ENCODE data around the gene CYP2J2. TPM values are rescaled to one million over a fixed set of nuclear protein-coding genes. Genes with fewer than 3 reads are reported as not detected.

CYP2J2 gene, protein sequence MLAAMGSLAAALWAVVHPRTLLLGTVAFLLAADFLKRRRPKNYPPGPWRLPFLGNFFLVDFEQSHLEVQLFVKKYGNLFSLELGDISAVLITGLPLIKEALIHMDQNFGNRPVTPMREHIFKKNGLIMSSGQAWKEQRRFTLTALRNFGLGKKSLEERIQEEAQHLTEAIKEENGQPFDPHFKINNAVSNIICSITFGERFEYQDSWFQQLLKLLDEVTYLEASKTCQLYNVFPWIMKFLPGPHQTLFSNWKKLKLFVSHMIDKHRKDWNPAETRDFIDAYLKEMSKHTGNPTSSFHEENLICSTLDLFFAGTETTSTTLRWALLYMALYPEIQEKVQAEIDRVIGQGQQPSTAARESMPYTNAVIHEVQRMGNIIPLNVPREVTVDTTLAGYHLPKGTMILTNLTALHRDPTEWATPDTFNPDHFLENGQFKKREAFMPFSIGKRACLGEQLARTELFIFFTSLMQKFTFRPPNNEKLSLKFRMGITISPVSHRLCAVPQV
- total RNA-seq (0.34 and 0.41 TPM in 2 replicates), polyA plus RNA-seq (0.37 and 0.91 TPM in 2 replicates), polyA minus RNA-seq (0.36 and 0.43 TPM in 2 replicates)
- total RNA-seq (2013): 2.1 TPM

GRCh38 chr1:59926381-59927123 is at the start of gene CYP2J2:
CYP2J2 (minus strand) TSS chr1:59926773; CDS start chr1:59926746, 27 bp downstream.
- no peaks in the 10 kb centered on the region for H3K36me3 ChIP-seq (replicated peaks in 1 of 2; ENCODE audit: control extremely low read depth in 1 of 2, control insufficient read depth in 1 of 2, extremely low read depth in 1 of 2, insufficient read depth in 2 of 2, low read length in 1 of 2)
- peak within 1 kb of the TSS; percentile 79 for H3K4me2 ChIP-seq (replicated peaks; ENCODE audit: low read depth, low read length, poor library complexity, severe bottlenecking)
- peak; percentile 30 for DNase-seq
- peak within 1 kb of the TSS in 1 of 2 donors; percentile 55 for H3K27ac ChIP-seq (ENCODE audit: low read length in 2 of 2)
- H3K9me3 ChIP-seq (ENCODE audit: control extremely low read depth in 1 of 3, control insufficient read depth in 2 of 3, insufficient read depth in 1 of 3, low read length in 2 of 3): peaks cover 0 to 4% (median 1%) of the 10 kb centered on the region in 3 donors
- H2AFZ ChIP-seq (ENCODE audit: insufficient read depth, low read depth, low read length, poor library complexity, severe bottlenecking): peak within 1 kb of the TSS; percentile 94
- peak within 1 kb of the TSS; percentile 46 to 86 (median 71) for H3K4me3 ChIP-seq (ENCODE audit: control extremely low read depth in 1 of 5, extremely low read depth in 1 of 5, insufficient read depth in 1 of 5, low read depth in 2 of 5, low read length in 4 of 5)
- peak within 1 kb of the TSS; percentile 47 for H3K27ac Mint-ChIP-seq
- H3K27me3 ChIP-seq (replicated peaks in 1 of 4; ENCODE audit: control extremely low read depth in 1 of 4, control insufficient read depth in 3 of 4, insufficient read depth in 4 of 4, low read length in 3 of 4): peaks cover 0 to 15% (median 5%) of the 10 kb centered on the region in 4 experiments
- H3K4me1 Mint-ChIP-seq: peaks cover 17% of the 10 kb centered on the region
- peaks cover 10% of the 10 kb centered on the region in 2 donors for H3K4me1 ChIP-seq (ENCODE audit: control insufficient read depth in 2 of 2, insufficient read depth in 2 of 2, low read length in 2 of 2)
- ATAC-seq (ENCODE audit: low read depth): peak; percentile 68
- WGBS (ENCODE audit: insufficient coverage): 2% methylated on average over 38 of the region's 42 CpGs
- peaks cover 31% of the 10 kb centered on the region for H3K27me3 Mint-ChIP-seq
- CTCF ChIA-PET: interaction anchor here (1.0 kb wide), 1 partner anchor 21 kb away, joined by 3 read pairs; no protein-coding TSS in a partner anchor
- no peaks in the 10 kb centered on the region for H4K20me1 ChIP-seq (ENCODE audit: control insufficient read depth, insufficient read depth, low read length, poor library complexity, severe bottlenecking)
- H3K4me3 Mint-ChIP-seq: peak within 1 kb of the TSS; percentile 95
- no peak for TF ChIP-seq EZH2 (IDR thresholded peaks at IDR 0.05; ENCODE audit: borderline replicate concordance, insufficient read depth, low read depth, low read length, poor library complexity, severe bottlenecking)
- TF ChIP-seq, protein P1, sequence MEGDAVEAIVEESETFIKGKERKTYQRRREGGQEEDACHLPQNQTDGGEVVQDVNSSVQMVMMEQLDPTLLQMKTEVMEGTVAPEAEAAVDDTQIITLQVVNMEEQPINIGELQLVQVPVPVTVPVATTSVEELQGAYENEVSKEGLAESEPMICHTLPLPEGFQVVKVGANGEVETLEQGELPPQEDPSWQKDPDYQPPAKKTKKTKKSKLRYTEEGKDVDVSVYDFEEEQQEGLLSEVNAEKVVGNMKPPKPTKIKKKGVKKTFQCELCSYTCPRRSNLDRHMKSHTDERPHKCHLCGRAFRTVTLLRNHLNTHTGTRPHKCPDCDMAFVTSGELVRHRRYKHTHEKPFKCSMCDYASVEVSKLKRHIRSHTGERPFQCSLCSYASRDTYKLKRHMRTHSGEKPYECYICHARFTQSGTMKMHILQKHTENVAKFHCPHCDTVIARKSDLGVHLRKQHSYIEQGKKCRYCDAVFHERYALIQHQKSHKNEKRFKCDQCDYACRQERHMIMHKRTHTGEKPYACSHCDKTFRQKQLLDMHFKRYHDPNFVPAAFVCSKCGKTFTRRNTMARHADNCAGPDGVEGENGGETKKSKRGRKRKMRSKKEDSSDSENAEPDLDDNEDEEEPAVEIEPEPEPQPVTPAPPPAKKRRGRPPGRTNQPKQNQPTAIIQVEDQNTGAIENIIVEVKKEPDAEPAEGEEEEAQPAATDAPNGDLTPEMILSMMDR (IDR thresholded peaks at IDR 0.05): no peak
- no peaks in the 10 kb centered on the region for H3K9me3 Mint-ChIP-seq (ENCODE audit: insufficient read depth)
- peak within 1 kb of the TSS; percentile 85 for H3K9ac ChIP-seq (ENCODE audit: low read length)
- H3K79me2 ChIP-seq (ENCODE audit: control insufficient read depth, insufficient read depth, low read length): no peaks in the 10 kb centered on the region
- intact Hi-C loops (cut with micrococcal nuclease): no loop called here
- POLR2A ChIA-PET: no interaction called here
